SK-N-MC (cell line): ENCODE results near the gene BDKRB1.

Experiments used
- EZH2 ChIP-seq: fragments of 200-600 bp; sonication (generic); IDR thresholded peaks from one replicate; pipeline ENCODE4 v1.6.1; 2017; ENCODE audit warnings: antibody characterized with exemption
- POLR2AphosphoS5 ChIP-seq: IDR thresholded peaks from 2 replicates; pipeline ENCODE4 v1.6.1; 2012; ENCODE audit warnings: mild to moderate bottlenecking, low read depth, low read length, borderline replicate concordance

DNA sequence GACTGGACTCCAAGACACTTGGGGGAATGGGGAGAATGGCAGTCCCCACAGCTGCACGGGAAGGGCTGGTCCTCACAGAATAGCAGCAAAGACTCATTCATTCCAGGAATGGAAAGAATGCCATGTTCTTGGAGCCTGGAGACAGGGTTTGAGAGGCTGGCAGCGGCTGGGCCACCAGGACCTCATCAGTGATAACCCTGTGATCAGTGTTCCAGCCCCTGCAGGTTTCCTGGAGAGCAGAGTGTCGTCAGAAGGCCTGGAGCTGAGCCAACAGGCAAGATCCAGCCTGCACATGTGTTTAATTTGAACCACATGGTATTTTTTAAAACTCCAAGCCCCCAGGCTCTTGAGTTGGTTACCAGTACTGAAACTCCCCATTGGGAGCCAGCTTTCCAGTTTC lies 11.3 kb downstream of the BDKRB1 start:
- TF ChIP-seq POLR2AphosphoS5 (peak; percentile 25; the same call in 1 of the 2 replicates), EZH2 (no peak)
